Measurements from ENCODE around the gene BNIP3.
"Not testable (repeated sequence)": the region's sequence is repeated elsewhere in the genome, so short reads cannot be mapped to it uniquely, and the experiment has no call there.

Gene BNIP3

DNA sequence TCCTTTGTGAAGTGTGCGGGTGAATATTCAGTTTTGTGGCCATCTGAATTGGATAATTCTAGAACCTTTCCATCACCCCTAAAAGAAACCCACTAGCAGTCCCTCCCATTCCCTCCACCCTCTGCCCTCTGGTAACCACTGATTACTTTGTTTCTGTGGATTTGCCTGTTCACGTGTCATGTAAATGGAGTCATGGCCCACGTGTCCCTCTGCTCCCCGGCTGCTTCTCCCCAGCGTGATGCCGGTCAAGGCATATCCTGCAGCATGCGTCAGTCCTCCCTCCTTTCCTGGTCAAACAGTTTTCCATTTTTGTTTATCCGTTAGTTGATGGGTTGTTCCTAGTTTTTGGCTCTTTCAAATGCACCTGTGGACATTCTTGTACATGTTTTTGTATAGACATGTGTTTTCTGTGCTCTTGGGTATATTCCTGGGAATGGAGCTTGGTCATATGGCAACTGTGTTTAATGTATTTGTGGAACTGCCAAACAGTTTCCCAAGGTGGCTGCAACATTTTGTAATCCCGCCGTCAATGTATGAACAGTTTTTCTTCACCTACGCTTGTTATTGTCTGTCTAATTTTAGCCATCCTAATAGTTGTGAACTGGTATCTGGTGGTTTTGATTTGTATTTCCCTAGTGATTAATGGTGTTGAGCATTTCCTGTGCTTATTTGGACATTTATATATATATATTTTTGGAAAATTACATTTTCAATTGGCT, 58.5 kb downstream of the BNIP3 start:
- Histone ChIP-seq H3K4me3 (replicated peaks; ENCODE audit: insufficient read depth, low read length) (no peak overlapping the region), H3K27ac (replicated peaks) (no peak overlapping the region; the same call in 1 of the 2 replicates), H3K27me3 (ENCODE audit: insufficient read depth, poor library complexity, severe bottlenecking) (no peaks in the 10 kb centered on the region)
- no peak for DNase-seq (ENCODE audit: low read depth in 1 of 2, low spot score in 1 of 2)
- TF ChIP-seq, protein P1, sequence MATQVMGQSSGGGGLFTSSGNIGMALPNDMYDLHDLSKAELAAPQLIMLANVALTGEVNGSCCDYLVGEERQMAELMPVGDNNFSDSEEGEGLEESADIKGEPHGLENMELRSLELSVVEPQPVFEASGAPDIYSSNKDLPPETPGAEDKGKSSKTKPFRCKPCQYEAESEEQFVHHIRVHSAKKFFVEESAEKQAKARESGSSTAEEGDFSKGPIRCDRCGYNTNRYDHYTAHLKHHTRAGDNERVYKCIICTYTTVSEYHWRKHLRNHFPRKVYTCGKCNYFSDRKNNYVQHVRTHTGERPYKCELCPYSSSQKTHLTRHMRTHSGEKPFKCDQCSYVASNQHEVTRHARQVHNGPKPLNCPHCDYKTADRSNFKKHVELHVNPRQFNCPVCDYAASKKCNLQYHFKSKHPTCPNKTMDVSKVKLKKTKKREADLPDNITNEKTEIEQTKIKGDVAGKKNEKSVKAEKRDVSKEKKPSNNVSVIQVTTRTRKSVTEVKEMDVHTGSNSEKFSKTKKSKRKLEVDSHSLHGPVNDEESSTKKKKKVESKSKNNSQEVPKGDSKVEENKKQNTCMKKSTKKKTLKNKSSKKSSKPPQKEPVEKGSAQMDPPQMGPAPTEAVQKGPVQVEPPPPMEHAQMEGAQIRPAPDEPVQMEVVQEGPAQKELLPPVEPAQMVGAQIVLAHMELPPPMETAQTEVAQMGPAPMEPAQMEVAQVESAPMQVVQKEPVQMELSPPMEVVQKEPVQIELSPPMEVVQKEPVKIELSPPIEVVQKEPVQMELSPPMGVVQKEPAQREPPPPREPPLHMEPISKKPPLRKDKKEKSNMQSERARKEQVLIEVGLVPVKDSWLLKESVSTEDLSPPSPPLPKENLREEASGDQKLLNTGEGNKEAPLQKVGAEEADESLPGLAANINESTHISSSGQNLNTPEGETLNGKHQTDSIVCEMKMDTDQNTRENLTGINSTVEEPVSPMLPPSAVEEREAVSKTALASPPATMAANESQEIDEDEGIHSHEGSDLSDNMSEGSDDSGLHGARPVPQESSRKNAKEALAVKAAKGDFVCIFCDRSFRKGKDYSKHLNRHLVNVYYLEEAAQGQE (IDR thresholded peaks at IDR 0.05; ENCODE audit: insufficient replicate concordance, low read depth) = no peak
- TF ChIP-seq POLR2AphosphoS5 (IDR thresholded peaks at IDR 0.05; ENCODE audit: low read depth) = no peak
- TF ChIP-seq GABPA (IDR thresholded peaks at IDR 0.05; ENCODE audit: low read depth) = no peak
- TF ChIP-seq, protein P2, sequence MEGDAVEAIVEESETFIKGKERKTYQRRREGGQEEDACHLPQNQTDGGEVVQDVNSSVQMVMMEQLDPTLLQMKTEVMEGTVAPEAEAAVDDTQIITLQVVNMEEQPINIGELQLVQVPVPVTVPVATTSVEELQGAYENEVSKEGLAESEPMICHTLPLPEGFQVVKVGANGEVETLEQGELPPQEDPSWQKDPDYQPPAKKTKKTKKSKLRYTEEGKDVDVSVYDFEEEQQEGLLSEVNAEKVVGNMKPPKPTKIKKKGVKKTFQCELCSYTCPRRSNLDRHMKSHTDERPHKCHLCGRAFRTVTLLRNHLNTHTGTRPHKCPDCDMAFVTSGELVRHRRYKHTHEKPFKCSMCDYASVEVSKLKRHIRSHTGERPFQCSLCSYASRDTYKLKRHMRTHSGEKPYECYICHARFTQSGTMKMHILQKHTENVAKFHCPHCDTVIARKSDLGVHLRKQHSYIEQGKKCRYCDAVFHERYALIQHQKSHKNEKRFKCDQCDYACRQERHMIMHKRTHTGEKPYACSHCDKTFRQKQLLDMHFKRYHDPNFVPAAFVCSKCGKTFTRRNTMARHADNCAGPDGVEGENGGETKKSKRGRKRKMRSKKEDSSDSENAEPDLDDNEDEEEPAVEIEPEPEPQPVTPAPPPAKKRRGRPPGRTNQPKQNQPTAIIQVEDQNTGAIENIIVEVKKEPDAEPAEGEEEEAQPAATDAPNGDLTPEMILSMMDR (IDR thresholded peaks at IDR 0.05; ENCODE audit: insufficient read depth, low read length) = no peak
- TF ChIP-seq SPI1 (IDR thresholded peaks at IDR 0.05; ENCODE audit: borderline replicate concordance, low read depth) = no peak

DNA sequence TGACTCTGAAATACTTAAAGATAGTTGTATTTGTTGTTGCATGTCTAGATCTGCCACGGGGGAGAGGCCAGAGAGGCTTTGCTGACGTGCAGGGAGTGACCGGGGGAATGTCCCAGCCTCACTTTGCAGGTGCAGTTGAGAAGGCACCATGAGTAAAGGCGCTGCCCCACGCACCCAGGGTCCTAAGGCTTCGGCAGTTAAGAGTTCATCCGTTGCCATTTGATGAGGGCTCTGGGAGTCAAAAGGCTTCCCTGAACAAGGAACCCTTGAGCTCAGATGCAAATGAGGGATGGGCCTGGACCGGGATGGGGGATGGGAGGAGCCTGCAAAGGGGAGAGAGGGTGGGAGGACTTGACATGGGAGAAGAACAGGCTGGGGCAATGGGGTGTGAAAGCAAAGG, 60.5 kb downstream of the BNIP3 start:
- DNase-seq (ENCODE audit: low read depth in 1 of 2, low spot score in 1 of 2) = no peak
- Histone ChIP-seq H3K27me3 (ENCODE audit: insufficient read depth, poor library complexity, severe bottlenecking) (no peaks in the 10 kb centered on the region), H3K4me3 (replicated peaks; ENCODE audit: insufficient read depth, low read length) (no peak overlapping the region), H3K27ac (replicated peaks) (no peak overlapping the region)
- TF ChIP-seq GABPA (IDR thresholded peaks at IDR 0.05; ENCODE audit: low read depth) (no peak), POLR2AphosphoS5 (IDR thresholded peaks at IDR 0.05; ENCODE audit: low read depth) (no peak)

DNA sequence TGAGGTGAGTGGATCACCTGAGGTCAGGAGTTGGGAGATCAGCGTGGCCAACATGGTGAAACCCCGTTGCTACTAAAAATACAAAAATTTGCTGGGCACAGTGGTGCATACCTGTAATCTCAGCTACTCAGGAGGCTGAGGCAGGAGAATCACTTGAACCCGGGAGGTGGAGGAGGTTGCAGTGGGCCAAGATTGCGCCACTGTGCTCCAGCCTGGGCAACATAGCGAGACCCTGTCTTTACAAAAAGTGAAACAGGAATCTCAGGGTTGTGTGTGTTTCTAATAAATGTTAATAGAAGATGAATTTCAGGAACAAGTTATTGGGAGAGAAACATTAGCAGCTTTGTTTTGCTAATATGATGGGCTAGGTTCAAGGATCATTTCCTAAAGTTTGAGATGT, 61.0 kb downstream of the BNIP3 start:
- Histone ChIP-seq H3K4me3 (replicated peaks; ENCODE audit: insufficient read depth, low read length) (no peak overlapping the region), H3K27ac (replicated peaks) (no peak overlapping the region), H3K27me3 (ENCODE audit: insufficient read depth, poor library complexity, severe bottlenecking) (no peaks in the 10 kb centered on the region)
- TF ChIP-seq SPI1 (IDR thresholded peaks at IDR 0.05; ENCODE audit: borderline replicate concordance, low read depth) (no peak), POLR2AphosphoS5 (IDR thresholded peaks at IDR 0.05; ENCODE audit: low read depth) (no peak), GABPA (IDR thresholded peaks at IDR 0.05; ENCODE audit: low read depth) (no peak)
- TF ChIP-seq, protein P2 (IDR thresholded peaks at IDR 0.05; ENCODE audit: insufficient read depth, low read length) = no peak
- TF ChIP-seq, protein P1 (IDR thresholded peaks at IDR 0.05; ENCODE audit: insufficient replicate concordance, low read depth) = no peak
- no peak for DNase-seq (ENCODE audit: low read depth in 1 of 2, low spot score in 1 of 2)

DNA sequence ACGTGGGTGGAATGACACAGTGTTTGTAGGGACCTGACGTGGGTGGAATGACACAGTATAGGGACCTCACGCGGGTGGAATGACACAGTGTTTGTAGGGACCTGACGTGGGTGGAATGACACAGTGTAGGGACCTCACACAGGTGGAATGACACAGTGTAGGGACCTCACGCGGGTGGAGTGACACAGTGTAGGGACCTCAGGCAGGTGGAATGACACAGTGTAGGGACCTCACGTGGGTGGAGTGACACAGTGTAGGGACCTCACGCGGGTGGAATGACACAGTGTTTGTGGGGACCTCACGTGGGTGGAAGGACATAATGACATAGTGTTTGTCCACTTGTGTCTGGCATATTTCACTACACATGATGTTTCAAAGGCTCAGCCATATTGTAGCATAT, 61.6 kb downstream of the BNIP3 start:
- Histone ChIP-seq H3K27ac (replicated peaks) (no peak overlapping the region), H3K27me3 (ENCODE audit: insufficient read depth, poor library complexity, severe bottlenecking) (no peaks in the 10 kb centered on the region), H3K4me3 (replicated peaks; ENCODE audit: insufficient read depth, low read length) (no peak overlapping the region)
- TF ChIP-seq, protein P1 (IDR thresholded peaks at IDR 0.05; ENCODE audit: insufficient replicate concordance, low read depth) = no peak
- TF ChIP-seq SPI1 (IDR thresholded peaks at IDR 0.05; ENCODE audit: borderline replicate concordance, low read depth) = no peak
- TF ChIP-seq POLR2AphosphoS5 (IDR thresholded peaks at IDR 0.05; ENCODE audit: low read depth) = no peak
- TF ChIP-seq GABPA (IDR thresholded peaks at IDR 0.05; ENCODE audit: low read depth) = no peak
- TF ChIP-seq, protein P2 (IDR thresholded peaks at IDR 0.05; ENCODE audit: insufficient read depth, low read length) = no peak
- no peak for DNase-seq (ENCODE audit: low read depth in 1 of 2, low spot score in 1 of 2)

DNA sequence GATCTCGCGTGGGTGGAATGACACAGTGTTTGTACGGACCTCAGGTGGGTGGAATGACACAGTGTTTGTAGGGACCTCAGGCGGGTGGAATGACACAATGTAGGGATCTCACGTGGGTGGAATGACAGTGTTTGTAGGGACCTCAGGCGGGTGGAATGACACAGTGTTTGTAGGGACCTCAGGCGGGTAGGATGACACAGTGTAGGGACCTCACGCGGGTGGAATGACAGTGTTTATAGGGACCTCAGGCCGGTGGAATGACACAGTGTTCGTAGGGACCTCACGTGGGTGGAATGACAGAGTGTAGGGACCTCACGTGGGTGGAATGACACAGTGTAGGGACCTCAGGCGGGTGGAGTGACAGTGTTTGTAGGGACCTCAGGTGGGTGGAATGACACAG, 62.3 kb downstream of the BNIP3 start:
- not testable (repeated sequence) for H3K4me3 ChIP-seq (replicated peaks; ENCODE audit: insufficient read depth, low read length); H3K27me3 ChIP-seq (ENCODE audit: insufficient read depth, poor library complexity, severe bottlenecking); DNase-seq (ENCODE audit: low read depth in 1 of 2, low spot score in 1 of 2); H3K27ac ChIP-seq (replicated peaks)
